Measurements from ENCODE around the gene ATP8A2. TPM values are rescaled to one million over a fixed set of nuclear protein-coding genes. Genes with fewer than 3 reads are reported as not detected.

ATP8A2 gene
- total and polyA plus RNA-seq, 3 donors from 2014 or later = 14.2 to 38.3 (median 16.5) TPM

DNA sequence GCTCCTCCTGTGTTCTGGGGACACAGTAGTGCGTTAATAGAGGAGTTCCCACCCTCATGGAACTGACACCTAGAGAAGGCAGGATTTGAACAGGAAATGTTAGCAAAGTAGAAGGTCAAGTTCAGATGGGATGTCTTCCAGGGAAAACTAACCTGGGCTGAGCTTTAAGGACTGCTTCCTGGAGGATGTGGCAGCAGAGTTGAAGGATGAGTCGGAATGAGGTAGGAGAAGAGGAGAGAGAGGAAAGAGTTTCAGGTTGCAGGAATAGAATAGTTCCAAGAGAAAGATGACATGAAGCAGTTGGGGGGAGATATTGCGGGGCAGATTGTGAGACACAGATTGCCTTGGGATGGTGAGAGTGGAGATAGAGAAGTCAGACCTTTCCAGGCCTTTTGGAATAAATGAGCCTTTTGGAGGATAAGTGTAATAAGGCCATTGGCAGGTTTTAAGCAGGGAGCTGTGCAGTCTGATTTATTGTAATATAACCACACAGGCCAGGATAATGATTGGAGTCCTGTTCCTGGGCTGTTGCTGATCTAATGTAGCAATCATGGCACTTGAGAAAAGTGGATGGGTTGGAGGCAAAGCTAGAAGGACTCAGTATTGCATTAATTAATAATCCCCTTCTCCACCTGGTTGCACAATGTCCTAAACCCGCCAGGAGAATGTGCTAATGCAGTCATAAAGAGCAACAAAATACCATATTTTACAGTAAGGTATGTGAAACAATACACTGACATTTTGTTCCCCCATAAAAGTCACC lies 474.6 kb downstream of the ATP8A2 start:
- no peaks in the 10 kb centered on the region for H3K4me1 ChIP-seq
- no peaks in the 10 kb centered on the region for H3K36me3 ChIP-seq (ENCODE audit: low read depth, missing control alignments)
- H3K9me3 ChIP-seq = no peaks in the 10 kb centered on the region
- no peak for TF ChIP-seq POLR2A (IDR thresholded peaks at IDR 0.05)
- TF ChIP-seq, protein P1, sequence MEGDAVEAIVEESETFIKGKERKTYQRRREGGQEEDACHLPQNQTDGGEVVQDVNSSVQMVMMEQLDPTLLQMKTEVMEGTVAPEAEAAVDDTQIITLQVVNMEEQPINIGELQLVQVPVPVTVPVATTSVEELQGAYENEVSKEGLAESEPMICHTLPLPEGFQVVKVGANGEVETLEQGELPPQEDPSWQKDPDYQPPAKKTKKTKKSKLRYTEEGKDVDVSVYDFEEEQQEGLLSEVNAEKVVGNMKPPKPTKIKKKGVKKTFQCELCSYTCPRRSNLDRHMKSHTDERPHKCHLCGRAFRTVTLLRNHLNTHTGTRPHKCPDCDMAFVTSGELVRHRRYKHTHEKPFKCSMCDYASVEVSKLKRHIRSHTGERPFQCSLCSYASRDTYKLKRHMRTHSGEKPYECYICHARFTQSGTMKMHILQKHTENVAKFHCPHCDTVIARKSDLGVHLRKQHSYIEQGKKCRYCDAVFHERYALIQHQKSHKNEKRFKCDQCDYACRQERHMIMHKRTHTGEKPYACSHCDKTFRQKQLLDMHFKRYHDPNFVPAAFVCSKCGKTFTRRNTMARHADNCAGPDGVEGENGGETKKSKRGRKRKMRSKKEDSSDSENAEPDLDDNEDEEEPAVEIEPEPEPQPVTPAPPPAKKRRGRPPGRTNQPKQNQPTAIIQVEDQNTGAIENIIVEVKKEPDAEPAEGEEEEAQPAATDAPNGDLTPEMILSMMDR (IDR thresholded peaks at IDR 0.05) = no peak
- 94 to 99% methylated on average over 4 of the region's 4 CpGs for WGBS, 2 donors
- intact Hi-C loops (cut with DNase I; ENCODE audit: low total_unique reads) = no loop called here
- no peaks in the 10 kb centered on the region for H3K27me3 ChIP-seq
- no peak overlapping the region for H3K27ac ChIP-seq
- DNase-seq = no peak
- H3K4me3 ChIP-seq = no peak overlapping the region

DNA sequence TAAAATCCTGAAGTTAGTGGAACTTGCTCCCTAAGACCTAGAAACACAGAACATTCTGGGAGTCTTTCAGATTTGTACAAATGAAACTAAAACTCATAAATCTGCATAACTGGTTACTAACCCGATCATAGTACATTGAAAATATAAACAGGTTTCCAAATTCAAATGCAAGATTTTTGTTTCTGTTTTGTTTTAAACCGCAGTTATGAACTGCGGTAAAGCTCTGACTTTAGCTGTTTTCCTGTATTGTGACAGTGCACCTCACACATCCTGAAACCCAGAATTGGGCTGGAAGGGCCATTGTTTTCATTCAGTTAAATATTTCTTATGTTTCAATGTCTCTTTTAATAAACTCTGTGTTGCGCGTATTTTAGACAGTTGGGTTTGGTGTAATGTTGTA lies 475.4 kb downstream of the ATP8A2 start:
- Histone ChIP-seq H3K36me3 (ENCODE audit: low read depth, missing control alignments) (no peaks in the 10 kb centered on the region), H3K4me3 (no peak overlapping the region), H3K4me1 (no peaks in the 10 kb centered on the region), H3K27me3 (no peaks in the 10 kb centered on the region), H3K9me3 (no peaks in the 10 kb centered on the region), H3K27ac (no peak overlapping the region)
- intact Hi-C loops (cut with DNase I; ENCODE audit: low total_unique reads) = no loop called here
- no peak for DNase-seq
- TF ChIP-seq, protein P1 (IDR thresholded peaks at IDR 0.05) = no peak
- TF ChIP-seq POLR2A (IDR thresholded peaks at IDR 0.05) = no peak
- 80 to 93% methylated on average over 5 of the region's 5 CpGs for WGBS, 2 donors

DNA sequence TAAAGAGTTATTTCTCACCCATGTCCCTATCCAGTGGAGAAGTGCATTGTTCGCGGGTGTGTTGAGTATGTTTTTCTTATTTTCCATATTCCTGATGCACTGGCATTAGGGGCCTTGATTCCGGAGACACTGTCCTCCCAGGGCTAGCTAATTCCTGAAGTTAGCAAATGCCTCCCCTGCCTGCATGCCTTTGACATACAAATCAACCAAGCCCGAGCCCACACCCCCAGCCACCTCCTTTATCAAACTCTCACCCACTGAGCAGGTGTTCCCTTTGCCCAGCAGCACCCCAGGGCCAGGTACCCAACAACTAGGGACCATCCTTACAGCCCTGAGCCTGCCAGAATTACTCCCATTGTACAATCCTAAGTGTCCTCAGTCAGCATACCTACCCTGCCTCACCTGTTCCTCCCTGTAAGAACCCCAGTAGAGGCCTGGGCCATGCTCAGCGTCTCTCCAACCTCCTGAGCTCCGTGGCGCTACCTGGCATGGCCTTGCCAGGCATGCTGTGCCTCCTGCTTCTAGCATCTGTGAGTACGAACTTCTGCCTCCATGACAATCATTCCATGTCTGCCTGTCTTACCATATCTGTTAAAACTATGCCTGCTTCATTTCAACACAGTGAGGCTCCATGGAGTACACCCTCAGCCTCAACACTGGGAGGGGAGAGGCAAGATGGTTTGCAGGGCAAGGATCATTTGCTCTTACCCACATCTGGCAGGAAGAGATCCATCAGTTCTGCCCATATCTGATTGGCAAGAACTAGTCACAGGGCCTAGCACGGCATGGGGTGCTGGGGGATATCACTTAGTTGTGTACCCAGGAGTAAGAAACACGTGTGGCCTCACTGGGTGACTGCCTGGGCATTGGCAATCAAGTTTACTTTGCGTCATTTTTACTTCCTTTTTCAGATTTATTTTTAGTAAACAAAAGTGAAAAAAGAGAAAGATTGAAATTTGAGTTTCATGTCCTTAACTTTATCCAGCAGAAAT lies 476.2 kb downstream of the ATP8A2 start:
- DNase-seq = peak; percentile 19
- H3K27me3 ChIP-seq = no peaks in the 10 kb centered on the region
- H3K9me3 ChIP-seq = no peaks in the 10 kb centered on the region
- no peak overlapping the region for H3K27ac ChIP-seq
- TF ChIP-seq, protein P1 (IDR thresholded peaks at IDR 0.05) = no peak
- TF ChIP-seq POLR2A (IDR thresholded peaks at IDR 0.05) = no peak
- no peaks in the 10 kb centered on the region for H3K4me1 ChIP-seq
- intact Hi-C loops (cut with DNase I; ENCODE audit: low total_unique reads) = no loop called here
- H3K36me3 ChIP-seq (ENCODE audit: low read depth, missing control alignments) = no peaks in the 10 kb centered on the region
- WGBS, 2 donors = 85 to 87% methylated on average over 11 of the region's 11 CpGs
- no peak overlapping the region for H3K4me3 ChIP-seq

DNA sequence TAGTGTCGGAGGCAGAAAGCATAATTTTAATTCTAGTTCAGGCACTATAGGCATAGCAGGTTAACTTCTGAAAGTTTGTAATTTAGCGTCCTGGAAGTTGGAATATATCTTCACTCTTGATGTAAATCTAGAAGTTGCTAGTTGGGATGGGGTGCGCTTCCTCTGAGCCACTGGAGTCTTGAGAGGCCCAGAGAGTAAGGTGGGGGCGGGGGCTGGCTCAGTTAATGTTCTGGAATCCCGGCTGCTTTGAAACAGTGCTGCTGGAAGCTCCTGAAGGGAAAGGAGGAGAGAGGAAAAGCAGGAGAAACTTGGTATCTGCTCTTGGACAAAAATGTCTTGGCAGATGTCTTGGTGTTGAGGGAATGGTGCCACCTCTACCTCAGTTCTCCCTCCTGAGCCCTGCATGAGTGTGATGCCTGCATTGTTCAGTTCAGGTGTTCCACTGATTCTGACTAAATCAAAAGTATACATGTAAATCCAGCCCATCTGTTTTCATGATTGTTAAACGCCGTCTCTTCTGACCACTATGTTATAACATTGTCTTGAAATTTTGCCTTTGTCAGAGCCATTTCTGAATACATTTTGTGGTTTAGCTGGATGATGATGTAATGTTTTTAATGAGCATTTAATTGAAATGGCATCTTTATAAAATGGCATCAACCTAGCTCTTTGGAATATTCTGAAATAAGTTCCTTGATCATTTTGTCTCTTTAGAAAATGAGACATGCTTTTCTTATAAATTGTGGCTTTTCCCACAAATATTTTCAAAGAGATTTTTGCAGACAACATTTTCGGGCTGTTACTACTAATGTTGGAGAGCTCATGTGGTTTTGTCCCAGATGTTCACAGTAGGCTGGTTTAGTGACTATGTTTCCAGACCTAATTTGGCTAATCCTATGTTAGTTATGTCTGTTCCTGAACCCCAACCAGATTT lies 477.3 kb downstream of the ATP8A2 start:
- WGBS, 2 donors = 79 to 91% methylated on average over 8 of the region's 8 CpGs
- H3K27ac ChIP-seq = no peak overlapping the region
- TF ChIP-seq, protein P1 (IDR thresholded peaks at IDR 0.05) = no peak
- no peak for TF ChIP-seq POLR2A (IDR thresholded peaks at IDR 0.05)

More for the DNA sequence above, 477.3 kb downstream of the ATP8A2 start:
- Histone ChIP-seq H3K4me1 (no peaks in the 10 kb centered on the region), H3K27me3 (no peaks in the 10 kb centered on the region), H3K36me3 (ENCODE audit: low read depth, missing control alignments) (no peaks in the 10 kb centered on the region), H3K4me3 (no peak overlapping the region), H3K9me3 (no peaks in the 10 kb centered on the region)
- intact Hi-C loops (cut with DNase I; ENCODE audit: low total_unique reads) = no loop called here
- DNase-seq = no peak

Measured in testis (tissue), 3 donors.